HG03520 (cell line): Measurements from ENCODE around the gene MYCN.
"Not testable (repeated sequence)": the region's sequence is repeated elsewhere in the genome, so short reads cannot be mapped to it uniquely, and the experiment has no call there.

Experiments
- ATAC-seq: cut with Tn5 transposase; IDR thresholded peaks from one replicate; pipeline ENCODE4 v1.9.1; 2021; ENCODE audit warnings: mild to moderate bottlenecking, moderate library complexity; ENCODE audit not compliant: unreplicated experiment

MYCN gene

DNA sequence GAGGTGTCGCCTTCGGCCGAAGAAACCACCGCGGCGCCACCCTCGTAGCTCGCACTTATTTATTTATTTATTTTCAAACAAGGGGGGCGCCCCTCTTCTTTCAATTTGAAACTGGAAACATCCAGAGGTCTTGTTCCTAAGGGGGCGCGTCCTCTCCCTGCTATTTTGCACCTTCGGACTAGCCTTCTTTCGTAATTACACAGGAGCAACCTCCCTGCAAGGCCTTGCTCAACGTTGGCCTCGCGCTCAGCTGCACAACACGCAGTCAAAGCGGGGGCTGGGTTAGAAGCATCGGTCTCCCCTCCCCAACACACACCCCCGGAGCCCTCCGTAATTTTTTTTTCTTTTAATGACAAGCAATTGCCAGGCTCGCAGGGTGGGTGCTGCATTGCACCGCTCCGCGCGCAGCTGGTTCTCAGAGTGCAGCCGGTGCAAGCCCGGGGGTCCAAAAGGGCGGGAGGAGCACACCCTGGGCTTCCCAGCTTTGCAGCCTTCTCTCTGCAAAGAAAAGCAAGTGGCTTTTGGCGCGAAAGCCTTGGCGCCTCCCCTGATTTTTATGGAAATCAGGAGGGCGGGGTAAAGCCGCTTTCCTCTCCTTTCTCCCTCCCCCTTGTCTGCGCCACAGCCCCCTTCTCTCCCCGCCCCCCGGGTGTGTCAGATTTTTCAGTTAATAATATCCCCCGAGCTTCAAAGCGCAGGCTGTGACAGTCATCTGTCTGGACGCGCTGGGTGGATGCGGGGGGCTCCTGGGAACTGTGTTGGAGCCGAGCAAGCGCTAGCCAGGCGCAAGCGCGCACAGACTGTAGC lies at the start of gene MYCN:
Gene MYCN, plus strand, starts transcription at position 697 of the 807 bp plus-strand sequence. CDS start 1,515 bp downstream, outside the sequence.
- no peak for ATAC-seq

DNA sequence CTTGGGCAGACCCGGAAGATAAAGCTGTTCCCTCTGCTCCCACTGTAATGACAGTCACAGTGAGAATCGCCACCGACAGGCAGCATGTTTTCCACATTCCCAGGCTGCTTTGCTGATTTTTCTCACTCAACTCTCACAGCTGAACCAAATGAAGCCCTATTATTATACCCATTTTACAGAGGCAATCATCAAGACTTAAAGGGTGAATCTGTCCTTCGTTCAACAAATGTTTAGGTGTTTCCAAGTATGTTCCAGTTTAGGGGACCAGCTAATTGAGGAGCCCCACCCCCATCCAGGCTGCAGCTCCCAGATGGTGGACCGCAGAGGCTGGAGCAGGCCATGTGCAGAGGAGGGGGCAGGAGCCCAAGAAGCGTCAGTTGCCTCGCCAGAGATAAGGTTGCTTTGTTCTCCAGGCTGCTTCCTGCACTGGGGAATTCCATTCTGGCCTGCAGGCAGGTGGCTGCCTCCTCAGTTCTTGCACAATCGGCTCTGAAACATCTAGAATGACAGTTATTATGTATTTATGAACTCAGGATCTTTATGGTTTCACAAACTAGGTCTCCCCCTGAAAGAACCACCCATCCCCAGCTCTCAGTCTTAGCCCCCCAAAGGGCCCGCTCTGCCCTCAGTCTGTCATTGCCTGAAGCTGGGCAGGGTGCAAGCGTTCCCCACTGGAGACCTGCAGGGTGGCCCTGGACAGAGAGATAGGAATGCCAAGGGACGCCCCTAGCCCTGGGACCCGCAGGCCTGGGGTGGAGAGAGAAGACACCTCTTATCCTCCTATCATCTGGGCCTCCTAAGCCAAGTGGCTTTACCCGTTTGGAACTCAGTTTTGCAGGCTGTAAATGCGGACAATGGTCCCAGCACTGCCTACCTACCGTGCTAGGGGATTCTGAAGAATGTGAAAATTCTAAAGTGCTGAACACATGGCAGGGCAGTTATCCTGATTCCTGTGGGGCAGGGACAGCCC lies 49.1 kb upstream of the MYCN start:
- ATAC-seq: no peak

DNA sequence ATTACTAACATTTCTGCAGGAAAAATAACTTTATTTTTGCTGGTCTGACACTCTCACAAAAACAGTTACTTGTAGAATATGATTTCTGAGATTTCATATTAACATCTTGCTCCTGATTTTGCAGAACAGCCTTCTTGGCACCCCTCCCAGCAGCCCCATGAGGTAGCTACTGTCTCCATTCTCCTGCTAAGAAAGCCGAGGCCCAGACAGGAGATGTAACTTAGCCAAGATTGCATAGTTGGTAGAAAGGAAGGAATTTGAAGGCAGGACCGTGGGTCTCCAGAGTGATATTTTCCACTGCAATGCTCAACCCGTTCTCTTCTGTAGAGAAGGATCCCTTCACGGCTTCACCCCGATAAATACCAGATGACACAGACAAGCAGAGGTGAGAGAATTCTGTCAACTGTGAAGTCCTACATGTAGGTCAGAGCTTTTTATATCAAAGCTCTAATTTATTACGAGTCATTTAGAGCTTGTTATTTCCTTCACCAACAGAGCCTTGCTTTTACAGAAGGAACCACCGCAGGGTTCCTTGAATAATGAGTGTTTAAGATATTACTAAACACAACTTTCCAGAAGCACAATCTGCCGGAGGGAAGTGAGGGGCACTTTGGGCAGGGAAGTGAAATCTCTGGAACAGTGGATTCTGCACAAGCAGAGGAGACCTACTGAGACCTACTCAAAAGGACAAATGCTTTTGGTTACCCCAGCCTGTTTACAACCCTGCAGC lies 48.0 kb upstream of the MYCN start:
- ATAC-seq: no peak

DNA sequence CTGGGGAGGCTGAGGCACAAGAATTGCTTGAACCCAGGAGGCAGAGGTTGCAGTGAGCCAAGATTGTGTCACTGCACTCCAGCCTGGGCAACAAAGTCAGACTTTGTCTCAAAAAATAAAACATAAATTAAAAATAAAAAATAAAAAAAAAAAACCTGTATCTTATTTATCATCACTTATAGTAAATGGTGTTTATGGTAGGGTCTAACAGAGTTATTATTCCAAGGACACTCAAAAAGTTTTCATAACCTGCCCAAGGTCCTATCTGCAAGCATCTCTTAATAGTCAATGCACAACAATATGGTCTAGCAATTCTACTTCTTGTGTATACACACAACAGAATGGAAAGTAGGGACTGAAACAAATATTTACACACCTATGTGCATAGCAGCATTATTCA lies 47.3 kb upstream of the MYCN start:
- no peak for ATAC-seq

DNA sequence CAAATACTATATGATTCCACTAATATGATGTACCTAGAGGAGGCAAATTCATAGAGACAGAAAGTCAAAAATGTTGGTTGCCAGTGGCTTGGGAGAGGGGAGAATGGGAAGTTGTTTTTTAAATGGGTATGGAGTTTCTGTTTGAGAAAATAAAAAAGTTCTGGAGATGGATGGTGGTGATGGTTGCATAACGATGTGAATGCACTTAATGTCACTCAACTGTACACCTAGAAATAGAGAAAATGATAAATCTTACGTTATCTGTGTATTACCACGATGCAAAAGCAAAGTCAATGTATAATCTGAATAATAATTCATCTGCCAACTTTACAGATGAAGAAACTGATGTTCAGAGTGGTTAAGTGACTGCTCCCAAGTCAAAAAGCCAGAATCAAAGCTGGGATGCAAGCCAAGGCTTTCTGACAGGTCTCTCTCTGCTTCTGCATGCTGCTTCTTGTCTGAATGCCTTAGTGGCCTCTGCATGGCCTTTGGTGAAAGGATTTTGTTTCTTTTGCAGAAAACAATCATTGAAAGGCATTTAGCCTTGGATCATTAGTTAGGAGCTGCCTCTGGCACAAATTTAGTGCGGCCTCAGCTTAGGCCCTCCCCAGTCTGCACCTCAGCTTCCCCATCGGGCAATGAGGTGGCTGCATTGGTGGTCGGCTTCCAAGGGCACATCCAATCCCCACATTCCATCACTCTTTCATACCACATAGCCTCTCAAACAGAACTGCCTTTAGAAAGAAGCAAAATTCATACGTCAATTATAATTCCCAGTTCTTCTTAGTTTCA lies 46.5 kb upstream of the MYCN start:
- no peak for ATAC-seq

DNA sequence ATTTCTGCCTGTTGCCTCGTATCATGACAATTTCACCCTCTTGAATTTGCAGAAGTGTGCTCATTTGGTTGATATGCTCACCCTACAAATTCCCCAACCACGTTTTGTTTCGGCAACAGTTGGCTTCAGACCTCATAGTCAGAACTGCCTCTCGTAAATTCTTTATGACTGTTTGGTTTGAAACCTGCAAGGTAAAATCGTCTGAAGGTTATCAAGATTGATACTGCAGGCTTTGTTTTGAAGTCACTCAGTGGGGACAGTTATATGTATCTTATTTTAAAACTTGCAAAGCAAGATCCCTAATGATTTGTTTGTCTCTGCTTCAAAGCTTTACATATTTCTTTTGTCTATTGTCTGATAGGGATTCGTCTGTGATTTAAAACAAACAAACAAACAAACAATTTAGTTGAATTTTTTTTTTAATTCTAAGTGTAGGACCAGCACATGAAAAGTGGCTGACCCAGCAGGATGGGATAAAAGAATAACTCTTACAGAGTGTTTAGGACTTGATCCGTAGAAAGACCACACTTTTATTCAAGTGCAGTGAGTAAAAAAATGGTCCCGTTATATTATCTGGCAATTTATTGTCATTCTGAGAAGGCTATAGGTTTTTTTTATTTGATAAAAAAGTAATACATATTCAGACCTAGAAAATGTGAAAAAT lies 45.7 kb upstream of the MYCN start:
- no peak for ATAC-seq

DNA sequence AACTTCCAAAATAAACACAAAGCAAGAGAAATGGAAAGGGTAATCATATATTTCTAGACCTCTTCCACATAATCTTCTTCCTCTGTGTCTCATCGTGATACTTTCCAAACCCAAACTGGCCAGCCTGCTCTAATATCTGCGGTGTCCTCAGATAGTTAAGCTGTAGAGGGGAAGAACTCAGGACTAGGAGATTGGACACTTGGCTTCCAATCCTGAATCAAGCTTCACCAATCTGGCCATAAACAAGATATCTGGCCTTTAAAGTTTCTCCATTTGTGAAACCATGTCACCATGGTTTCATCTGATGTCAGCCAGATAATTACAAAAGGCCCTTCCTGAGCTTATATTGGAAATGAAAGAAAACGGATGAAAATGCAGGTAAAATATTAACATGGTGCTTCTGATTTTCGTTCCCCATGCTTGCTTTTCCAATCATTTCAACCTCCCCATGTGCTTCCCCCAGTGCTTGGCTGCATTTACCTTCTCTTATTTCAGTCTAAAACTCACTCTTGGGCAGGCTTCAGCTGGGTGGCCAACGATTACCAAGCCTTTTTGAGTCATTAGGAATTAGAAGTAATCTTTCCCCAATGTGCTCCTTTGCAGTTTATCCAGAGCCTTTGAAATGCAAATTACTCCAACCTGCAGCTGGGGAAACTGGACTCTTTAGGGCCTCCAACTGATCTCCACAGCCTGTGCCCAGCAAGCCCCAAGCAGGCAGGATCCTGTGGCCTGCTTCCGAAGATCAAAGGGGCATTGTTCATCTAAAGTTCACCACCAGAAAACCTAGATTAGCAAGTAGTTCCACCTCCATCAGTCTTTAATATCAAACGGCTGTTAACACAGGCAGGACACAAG lies 44.5 kb upstream of the MYCN start:
- ATAC-seq: no peak

DNA sequence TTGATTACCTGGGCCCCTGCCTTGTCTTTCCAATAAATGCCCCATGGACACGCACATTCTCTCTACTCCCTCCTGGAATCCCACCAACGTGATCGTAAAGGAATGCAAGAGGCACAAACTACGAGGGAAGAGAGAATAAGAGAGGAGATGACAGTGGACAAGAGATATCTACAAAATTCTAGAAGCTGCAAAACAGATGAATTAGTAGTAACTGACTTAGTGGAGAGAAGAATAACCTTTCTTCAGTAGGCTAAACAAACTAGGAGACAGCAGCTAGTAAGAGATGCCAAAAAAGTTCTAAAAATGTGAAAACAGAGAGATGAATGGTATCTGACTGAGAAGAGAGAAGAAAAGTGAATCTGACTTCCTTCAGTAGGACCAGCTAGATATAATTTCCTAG lies 43.5 kb upstream of the MYCN start:
- no peak for ATAC-seq

DNA sequence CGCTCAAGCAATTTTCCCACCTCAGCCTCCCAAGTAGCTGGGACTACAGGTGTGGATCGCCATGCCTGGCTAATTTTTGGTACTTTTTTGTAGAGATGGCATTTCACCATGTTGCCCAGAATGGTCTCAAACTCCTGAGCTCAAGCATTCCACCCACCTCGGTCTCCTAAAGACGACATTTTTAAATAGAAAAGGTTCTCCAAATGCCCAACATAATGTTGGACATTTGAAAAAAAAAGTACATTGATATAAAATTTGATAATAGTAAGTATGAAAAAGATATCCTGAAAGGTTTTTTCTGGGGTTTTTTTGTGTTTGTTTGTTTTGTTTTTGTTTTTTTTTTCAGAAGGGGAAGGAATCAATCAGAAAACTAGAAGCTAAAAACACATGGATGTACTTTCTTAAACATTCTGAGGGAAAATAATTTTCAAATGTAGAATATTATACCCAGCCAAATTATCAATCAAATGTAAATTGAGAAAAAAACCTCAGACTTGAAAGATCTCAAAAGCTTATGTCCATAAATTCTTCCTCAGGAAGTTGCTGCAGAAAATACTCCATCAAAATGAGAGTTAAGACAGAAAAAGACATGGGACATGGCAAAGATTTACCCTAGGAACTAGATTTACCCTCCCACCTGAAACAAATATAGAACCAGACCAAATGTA lies 42.8 kb upstream of the MYCN start:
- ATAC-seq: no peak

DNA sequence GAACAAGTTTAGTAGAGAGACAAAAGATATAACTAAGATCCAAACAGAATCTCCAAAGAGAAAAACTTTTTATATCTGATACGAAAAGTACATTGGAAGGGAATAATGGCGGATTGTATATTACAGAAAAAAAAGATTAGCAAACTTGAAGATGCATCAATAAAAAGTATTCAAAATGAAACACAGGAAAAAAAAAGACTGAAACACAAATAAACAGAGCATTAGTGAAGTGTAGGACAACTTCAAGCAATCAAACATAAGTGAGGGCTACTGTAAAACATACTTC lies 41.1 kb upstream of the MYCN start:
- ATAC-seq: no peak

DNA sequence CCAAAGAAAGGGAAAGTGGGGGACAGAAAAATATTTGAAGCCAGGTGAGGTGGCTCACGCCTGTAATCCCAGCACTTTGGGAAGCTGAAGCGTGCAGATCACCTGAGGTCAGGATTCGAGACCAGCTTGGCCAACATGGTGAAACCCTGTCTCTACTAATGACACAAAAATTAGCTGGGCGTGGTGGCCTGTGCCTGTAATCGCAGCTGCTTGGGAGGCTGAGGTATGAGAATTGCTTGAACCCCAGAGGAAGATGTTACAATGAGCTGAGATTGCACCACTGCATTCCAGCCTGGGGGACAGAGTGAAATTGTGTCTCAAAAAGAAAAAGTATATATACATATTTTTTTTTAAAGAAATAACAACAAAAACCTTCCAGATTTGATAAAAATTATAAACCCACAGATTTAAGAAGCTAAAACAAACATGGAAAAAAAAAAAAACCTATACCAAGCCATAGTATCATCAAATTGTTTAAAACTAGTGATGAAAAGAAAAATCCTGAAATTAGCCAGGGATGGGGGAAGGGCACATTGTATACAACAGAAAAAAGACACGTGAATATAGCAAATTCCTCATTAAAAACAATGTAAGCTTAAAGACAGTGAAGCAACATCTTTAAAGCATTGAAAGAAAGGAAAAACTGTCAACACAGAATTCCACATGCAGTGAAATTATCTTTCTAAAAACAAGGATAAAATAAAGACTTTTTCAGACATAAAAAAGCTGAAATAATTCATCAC lies 40.4 kb upstream of the MYCN start:
- ATAC-seq: no peak

DNA sequence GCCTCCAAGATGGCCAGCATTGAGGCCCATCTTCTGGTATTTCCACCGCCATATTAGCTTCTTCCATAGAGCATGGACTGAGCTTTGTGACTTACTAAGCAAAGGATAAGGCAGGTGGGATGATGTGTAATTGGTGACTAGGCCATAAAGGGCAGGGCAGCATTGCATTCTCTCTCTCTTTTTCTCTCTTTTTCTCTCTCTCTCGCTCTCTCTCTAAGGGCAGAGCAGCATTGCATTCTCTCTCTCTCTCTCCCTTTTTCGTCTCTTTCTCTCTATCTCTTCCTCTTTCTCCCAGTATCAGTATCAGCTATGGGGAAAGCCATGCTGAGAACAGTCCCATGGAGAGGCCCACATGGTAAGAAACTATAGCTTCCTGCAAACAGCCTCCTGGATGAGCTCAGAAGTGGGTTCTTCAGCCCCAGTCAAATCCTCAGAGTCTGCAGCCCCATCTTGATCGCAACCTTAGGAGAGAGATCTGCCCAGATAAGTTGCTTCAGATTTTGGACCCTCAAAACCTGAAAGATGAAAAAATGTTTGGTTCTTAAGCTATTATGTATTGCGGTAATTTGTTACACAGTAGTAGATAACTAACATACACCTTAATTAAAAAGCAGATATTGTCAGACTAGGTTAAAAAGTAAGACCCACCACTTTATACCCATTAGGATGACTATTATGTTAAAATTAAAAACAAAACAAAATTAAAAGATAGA lies 39.1 kb upstream of the MYCN start:
- no peak for ATAC-seq

DNA sequence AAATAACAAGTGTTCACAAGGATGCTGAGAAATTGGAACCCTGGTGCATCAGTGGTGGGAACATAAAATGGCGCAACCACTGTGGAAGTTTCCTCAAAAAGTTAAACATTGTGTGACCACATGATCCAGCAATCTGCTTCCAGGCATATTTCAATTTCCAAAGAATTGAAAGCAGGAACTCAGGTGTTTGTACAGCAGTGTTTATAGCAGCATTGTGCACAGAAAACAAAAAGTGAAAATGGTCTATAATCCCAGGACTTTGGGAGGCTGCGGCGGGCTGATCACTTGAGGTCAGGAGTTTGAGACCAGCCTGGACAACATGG lies 38.6 kb upstream of the MYCN start:
- no peak for ATAC-seq

DNA sequence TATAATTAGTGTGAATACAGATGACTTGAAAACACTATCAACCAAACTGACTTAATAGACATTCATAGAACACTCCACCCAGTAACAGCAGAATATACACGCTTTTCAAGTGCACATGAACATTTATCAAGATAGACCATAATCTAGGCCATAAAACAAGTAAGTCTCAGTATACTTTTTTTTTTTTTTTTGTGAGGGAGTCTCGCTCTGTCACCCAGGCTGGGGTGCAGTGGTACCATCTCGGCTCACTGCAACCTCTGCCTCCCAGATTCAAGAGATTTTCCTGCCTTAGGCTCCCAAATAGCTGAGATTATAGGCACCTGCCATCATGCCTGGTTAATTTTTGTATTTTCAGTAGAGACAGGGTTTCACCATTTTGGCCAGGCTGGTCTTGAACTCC lies 36.4 kb upstream of the MYCN start:
- not testable (repeated sequence) for ATAC-seq

DNA sequence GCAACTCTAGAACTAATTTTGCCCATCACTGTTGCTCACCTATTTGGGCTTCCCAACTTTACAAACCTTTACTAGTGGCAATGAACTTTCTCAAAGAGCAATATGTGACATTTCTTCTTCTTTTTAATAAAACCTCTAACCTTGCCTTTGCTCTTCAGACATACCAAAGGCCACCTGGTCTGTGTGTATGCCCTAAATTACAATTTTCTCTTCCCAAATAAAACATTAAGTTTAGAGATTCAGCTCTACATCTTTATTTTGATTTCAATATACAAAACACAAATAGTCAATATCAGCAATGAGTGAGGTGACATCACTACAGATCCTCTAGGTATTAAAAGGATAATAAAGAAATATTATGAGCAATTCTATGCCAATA lies 35.1 kb upstream of the MYCN start:
- no peak for ATAC-seq

DNA sequence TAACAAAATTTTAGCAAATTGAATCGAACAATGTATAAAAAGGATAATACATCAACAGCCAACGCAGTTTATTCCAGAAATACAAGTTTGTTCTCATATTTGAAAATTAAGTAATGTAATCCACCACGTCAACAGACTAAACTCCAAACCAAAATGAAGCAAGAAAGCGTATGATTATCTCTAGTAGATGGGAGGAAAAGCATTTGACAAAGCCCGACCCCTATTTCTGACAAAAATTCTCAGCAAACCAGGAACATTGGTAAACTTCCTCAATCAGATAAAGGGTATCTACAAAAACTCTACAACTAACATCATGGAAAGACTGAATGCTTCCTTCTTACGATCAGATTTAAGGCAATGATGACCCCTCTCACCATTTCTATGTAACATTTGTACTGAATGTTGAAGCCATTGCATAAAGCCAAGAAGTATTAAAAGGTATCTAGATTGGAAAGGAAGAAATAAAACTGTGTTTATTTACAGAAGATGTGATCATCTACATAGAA lies 34.3 kb upstream of the MYCN start:
- no peak for ATAC-seq

DNA sequence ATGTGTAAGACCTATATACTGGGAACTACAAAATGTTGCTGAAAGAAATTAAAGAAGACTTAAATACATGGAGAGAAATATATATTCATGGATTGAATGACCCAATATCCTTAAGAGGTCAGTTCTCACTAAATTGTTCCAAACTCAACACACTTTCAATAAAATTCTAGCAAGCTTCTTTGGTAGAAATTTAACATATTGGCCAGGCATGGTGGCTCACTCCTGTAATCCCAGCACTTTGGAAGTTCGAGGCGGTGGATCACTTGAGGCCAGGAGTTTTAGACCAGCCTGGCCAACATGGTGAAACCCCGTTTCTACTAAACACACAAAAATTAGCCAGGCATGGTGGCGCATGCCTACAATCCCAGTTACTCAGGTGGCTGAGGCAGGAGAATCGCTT lies 33.6 kb upstream of the MYCN start:
- no peak for ATAC-seq
